Activated CD4-positive, alpha-beta T cell treated with anti-CD3 and anti-CD28 coated beads for 24 hours (primary cell): ENCODE data around the gene SLC26A1.

Source experiments
- DNase-seq, 2 donors: peaks; one replicate each; pipeline ENCODE4 v3.0.0-alpha.2; 2020; ENCODE audit warnings: low read depth in 2 of 2

Gene SLC26A1, protein sequence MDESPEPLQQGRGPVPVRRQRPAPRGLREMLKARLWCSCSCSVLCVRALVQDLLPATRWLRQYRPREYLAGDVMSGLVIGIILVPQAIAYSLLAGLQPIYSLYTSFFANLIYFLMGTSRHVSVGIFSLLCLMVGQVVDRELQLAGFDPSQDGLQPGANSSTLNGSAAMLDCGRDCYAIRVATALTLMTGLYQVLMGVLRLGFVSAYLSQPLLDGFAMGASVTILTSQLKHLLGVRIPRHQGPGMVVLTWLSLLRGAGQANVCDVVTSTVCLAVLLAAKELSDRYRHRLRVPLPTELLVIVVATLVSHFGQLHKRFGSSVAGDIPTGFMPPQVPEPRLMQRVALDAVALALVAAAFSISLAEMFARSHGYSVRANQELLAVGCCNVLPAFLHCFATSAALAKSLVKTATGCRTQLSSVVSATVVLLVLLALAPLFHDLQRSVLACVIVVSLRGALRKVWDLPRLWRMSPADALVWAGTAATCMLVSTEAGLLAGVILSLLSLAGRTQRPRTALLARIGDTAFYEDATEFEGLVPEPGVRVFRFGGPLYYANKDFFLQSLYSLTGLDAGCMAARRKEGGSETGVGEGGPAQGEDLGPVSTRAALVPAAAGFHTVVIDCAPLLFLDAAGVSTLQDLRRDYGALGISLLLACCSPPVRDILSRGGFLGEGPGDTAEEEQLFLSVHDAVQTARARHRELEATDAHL

DNA sequence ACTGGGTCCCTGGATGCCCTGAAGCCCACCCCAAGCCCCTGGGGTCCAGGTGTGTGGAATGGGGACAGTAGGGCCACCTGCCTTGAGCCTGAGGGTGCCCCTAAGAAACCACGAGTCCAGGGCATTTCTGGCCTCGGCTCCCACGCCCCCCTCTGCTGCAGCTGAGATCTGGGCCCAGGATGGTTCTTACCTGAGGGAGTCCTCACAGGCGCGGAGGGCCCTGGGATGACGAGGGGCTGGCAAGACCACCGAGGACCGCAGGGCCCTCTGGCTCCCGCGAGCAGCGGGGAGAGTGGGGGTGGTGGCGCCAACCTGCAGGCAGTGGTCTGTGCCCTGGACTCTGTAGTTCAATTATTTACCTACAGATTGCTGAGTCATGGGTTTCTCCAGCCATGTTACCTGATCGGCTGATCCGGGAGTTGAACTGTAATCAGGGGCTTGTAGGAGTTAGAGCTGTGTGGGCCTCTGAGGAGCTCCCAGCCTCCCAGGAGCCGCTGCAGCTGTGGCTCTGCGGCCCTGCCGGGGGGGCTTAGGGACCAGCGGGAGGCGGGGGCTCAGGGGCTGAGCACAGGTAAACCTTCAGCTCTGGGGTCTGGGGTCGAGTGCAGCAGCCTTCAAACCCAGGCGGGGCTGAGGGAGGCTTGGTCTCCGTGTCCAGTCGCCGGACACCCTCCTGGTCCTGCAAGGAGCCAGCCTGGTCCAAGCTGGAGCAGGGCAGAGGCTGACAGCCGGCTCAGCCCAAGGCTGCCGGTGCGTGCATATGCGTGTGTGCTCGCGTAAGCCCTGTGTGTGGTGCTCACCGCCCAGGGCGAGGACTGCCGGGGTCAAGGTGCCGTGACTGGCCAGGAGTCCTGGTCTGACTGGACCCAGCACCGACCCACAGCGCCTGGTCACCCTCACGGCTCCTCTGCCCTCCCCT, at the start of gene SLC26A1:
Gene SLC26A1 (minus strand): TSS at position 294 of the 919 bp plus-strand sequence. CDS start 1,701 bp downstream, outside the sequence.
- DNase-seq: no peak

DNA sequence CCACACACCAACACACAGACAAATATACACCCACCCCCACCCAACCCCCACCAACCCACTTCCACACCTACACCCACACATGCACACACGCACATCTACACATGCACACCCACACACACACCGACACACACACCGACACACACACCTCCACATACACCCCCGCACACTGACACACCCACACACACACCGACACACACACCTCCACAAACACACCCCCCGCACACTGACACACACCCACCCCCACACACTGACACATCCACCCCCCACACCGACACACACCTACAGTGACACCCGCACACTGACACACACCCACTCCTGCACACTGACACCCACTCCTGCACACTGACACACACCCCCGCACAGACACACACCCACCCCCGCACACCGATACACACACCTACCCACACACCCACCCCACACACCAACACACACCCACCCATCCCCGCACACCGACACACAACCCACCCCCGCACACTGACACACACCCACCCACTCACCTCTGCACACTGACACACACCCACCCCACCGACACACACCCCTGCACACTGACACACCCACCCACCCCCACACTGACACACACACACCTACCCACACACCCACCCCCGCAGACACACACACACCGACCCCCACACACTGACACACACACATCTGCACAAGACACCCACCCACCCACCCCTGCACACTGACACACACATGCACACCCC, 49.3 kb upstream of the SLC26A1 start:
- DNase-seq: no peak

DNA sequence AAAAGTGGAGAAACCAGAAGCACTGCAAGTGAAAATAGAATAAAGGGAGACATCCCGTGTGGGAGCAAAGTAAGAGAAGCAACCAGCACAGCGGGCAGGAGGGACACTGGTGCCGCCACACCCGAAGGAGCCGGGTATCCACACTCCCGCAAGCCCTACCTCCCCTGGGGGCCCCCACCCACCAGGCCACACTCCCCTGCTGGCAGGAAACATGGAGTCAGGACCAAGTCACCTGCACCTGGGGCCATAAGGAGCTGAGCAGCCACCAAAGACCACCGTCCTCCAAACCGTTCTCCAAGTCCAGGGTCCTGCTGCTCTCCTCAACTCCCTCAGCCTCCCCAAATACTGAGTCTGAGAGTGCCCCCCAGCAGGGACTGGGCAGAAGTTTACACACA, 48.7 kb upstream of the SLC26A1 start:
- no peak for DNase-seq

DNA sequence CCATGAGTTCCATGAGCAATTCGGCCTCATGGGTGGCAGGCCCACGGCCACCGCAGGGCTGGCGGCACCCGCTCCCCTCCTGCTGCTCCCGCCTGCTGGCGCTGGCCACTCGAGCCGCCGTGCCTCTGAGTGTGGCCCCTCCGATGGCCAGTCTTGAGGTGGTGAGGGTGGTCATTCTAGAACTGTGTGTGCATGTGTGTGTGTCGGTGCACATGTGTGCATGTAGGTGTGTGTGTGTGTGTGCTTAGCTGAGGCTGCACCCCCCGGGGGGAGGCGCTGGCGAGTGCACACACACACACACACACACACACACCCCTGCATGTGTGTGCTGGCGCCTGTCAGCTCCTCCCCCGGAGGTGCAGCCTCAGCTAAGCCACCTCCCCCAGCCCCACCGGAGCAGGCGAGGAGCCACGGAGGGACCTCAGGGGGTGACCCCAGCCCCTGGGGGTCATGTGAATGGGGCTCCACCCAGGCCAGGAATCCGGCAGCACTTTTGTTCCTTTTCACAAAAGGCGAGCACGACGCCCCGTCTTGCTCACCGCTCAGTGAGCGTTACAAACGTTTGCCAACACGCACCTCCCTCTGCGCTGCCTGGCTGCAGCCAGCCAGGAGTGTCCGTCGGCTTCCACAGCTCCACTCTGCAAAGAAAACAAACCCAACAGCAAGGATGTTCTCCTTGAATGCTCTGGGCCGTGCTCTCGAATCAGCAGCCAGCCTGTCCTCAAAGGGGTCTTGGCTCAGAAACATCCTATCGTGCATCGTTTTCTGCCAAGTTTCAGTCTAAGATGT, 48.1 kb upstream of the SLC26A1 start:
- no peak for DNase-seq

DNA sequence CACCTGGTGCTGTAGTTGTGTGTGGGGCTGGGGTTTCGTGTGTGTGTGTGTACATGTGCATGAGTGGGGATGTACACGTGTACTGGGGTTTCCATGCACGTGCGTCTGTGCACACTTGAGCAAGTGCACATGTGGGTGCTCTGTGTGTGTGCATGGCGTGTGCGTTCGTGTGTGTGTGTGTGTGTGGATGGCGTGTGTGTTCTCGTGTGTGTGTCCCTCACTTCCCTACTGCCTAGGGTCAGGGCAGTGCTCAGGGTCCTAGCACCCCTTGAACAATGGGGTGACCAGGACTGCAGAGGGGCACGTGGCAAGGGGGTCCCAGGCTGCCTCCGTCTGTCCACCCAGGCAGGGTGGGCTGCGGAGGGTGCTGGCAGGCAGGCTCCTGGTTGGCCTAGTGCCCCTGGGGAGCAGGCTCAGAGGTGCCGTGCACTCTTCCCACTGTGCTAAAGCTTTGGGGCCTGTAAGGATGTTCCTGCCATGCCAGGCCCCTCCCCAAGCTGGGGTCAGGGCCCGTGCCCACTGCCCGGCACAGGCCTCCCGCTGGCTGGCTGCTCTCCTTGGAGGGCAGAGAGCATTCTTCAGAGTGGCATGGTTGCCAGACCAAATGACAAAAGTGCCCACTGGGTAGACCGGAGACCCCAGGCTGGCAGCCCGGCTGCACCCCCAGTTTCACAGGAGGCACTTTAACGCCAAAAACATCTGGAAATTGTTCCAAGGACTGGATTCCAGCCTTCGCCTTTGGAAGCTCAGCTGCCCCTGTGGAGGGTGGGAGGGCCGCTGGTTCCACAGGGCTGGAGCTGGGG, 47.3 kb upstream of the SLC26A1 start:
- no peak for DNase-seq

DNA sequence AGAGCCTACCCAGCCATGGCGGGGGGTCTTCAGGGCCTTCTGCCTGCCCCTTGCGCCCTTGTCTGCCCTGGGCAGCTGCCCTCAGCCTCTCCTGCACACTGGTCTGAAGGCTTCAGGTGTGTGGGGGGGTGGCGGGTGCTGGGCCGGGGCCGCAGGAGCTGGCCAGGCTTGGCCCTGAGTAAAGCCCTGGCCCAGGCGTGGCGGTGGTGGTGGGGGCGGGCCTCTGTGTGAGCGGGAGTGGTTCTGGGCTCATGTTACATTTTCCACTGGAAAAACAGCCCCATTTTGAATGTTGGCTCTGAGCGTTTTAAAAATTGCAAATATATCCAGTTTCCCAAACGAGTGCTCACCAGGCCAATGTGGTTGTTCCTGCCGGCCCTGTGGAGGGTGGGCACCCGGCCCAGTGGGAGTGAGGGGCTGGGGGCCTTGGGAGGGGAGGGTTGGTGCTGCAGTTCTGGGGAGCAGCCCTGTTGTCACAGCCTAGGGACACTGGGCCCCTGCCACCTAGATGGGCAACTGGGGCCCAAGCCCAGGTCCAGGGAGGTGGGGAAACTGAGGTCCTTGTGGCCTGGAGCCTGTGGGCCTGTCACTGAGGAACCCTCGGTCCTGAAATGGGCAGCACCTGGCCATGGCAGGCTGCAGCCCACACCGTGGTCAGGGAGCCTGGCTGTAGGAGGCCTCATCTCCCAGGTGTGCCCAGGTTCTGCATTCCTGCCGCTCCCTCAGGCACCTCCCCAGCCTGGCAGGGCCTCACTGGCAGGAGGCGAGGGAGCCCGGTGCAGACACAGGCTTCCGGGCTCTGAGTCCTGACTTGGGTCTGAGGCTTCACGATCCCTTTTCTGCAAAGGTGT, 46.5 kb upstream of the SLC26A1 start:
- no peak for DNase-seq

DNA sequence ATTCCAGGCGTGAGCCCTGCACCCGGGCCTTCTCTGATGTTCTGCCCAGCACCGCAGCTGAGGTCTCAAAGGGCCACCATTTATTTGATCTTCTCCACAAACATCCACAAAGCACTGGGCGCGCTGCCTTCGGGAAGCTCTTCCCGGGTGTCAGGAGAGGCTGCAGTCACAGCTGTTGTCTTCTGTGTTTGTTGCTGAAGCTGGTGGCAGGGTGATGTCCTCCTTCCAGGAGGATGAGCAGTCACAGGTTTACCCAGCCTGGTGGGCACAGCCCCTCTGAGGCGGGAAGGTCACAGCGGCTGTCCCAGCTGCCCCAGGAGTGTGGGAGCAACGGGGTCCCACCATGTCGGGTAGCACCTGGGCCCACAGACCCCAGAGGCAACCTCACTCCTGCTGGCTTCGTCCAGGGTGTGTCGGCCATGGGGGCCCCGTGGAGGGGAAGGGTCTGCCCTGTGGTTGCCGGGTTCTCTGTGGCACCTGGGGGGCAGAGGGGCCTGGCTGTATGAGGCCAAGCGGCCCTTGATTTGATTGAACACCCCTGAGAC, 45.8 kb upstream of the SLC26A1 start:
- no peak for DNase-seq

DNA sequence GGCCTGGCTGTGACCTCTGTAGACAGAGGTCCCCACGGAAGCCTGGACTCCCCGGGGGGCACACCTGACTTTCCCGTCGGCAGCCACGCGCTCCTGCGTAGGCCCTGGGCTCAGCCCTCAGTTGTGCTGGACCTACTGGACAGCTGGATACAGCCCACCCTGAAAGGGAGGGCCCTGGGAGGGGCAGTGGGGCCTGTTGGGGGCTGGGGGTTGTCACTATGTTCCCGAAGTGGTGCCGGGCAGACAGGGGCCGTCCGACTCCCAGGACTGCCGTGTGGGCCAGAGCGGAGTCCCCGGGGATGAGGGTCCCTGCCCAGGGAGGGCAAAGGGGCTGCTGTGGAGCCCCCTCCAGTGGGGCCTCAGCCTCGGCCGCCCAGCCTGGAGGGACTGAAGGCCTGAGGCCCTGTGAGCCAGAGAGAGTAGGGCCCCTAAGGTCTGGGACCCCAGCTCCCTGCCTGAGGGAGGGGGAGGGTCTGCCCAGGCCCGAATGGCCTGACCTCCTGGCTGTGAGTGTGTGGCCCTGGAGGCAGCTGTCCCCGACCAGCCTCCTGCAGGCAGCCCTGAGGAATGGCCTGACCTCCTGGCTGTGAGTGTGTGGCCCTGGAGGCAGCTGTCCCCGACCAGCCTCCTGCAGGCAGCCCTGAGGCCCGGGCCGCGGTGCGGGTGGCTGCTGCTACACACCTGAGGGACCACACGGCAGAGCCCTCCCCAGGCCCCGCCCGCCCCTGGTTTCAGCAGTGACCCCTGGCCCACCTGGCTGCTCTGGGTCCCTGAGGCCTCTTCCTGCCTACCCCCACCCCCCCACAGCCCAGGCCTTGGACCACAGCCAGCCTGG, 44.0 kb upstream of the SLC26A1 start:
- no peak for DNase-seq

DNA sequence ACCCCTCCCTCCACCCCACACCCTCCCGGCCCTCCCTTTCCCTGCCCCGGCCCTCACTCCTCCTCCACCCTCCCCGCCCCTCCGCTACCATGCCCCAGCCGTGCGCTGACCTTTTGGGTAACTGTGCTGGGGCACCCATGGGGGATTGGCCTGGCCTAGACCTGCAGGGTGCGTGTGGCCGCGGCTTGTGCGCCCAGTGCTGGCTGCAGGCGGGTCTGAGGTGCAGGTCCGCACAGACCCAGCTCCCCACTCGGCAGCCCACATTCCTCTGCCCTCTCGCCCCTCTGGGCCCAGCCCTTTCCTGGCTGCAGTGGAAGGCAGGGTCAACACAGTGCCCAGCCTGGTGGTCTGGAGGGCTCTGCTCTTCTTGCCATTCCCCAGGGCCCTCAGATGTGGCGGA, 42.9 kb upstream of the SLC26A1 start:
- no peak for DNase-seq

DNA sequence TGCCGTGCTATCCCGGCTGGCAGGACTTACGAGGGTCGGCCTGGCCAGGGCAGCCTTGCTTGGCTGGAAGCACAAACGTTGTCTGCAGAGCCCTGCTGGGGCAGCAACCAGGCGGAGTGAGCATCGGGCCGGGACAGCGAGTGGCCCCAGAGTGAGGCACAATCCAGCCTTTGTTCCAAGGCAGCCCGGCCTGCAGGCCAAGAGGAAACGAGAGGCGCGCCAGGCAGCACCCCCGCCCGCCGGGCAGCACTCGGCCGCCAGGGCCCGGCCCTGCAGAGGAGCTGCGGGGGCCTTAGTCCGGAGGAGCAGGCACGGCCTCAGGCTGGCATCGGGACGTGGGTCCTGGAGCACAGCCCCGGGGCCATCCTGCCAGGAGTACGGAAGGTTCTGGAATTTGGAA, 42.3 kb upstream of the SLC26A1 start:
- no peak for DNase-seq

DNA sequence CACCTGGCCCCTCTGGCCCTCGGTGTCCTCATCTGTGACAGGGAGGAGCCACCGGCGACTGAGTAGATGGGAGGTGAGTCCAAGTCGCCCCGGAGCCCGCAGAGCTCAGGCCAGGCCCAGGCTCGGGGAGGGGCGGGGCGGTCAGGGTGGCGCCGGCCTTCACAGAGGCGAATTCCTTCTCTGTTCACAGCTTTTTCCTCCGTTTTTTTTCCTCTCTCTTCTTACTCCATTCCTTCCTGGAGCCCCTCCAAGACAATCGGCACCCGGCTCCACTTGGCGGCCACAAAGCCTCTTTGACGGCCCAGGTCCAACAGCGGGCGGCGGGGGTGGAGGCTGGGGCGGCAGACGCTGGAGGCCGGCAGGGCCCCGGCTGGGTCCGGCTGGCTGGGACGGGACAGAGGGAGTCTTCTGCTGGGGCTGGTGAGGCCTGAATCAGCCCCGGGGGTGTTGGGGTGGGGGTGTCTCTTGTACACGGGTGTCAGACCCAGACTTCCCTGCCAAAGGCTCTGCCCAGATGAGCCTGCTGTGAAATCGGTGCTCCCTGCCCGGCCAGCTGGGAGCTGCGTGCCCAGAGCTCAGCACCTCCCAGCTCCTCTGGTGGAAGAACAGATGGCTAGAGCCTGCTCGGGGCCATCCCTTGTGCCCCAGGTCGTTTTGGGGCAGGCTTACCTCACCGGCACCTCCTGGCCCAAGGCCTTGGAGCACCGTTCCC, 40.8 kb upstream of the SLC26A1 start:
- DNase-seq: no peak

DNA sequence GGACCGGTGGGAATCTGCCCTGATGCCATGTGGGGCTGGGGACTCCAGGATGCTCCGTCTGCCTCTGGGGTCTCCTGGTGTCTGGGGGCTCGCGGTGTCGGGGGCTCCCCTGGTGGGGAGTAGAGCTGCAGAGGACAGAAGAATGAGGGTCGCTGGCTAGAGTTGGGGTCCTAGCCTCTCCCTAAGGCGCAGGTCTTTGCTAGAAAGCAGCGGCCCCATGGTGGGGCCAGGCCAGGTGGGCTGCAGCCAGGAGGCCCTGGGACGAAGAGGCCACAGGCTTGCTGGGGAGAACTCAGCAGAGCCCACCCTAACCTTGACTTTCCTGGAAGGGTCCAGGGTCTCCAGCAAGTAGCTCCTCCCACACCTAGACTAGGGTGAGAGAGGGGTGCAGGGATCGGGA, 39.7 kb upstream of the SLC26A1 start:
- DNase-seq: no peak

DNA sequence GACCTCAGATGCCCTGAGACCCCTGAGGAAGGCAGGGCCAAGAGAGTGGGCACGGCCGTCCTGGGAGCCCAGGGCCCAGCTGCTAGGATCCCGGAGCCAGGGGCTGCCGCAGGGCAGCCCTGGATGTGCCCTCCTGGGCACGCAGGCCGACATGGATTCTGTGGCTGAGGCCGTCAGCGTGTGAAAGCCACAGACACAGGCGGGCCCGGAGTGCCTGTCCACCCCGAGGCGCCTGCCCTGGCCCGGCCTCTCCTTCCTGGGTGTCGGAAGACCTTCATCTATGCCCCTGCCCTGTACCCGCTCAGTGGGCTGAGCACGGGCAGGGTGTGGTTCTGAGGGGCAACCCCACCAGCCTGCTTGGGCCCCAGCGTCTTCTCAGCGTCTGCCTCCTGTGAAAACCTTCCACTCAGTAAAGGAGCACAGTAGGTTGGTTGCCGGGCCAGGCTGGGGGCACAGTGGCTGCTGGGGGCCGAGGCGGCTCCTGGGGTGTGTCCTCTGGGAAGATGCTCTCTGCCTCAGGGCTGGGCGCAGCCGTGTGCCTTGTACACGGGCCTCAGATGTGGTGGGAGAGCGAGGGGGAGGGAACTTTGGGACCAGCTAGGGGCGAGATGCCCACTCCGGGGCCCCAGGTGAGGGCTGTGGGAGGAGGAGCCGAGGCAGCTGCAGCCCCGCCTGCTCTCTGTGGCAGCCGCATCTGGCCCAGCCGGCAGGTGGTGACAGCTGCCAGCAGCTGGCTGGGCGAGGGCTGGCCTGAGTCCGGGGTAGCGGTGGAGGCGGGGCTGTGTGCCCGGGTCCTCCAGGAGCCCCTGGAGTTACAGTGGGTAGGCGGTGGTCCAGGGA, 39.0 kb upstream of the SLC26A1 start:
- no peak for DNase-seq

DNA sequence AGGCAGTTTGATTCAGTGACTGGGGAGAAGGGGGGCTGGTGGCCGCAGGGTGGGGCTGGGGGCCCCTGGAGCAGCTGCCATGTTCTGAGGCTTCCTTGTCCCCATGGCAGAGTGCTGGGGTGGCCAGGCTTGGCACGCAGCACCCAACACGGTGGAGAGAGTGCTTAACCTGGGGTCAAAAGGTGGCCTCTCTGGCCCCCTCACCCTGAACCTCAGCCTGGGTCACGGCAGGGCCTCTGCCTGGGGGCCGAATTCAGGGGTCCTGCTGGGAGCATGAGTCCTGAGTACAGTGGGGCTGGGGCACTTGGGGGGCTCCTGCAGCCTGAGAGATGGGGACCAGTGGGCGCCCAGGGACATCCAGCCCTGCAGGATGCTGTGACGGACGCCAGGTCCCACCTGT, 38.1 kb upstream of the SLC26A1 start:
- no peak for DNase-seq

DNA sequence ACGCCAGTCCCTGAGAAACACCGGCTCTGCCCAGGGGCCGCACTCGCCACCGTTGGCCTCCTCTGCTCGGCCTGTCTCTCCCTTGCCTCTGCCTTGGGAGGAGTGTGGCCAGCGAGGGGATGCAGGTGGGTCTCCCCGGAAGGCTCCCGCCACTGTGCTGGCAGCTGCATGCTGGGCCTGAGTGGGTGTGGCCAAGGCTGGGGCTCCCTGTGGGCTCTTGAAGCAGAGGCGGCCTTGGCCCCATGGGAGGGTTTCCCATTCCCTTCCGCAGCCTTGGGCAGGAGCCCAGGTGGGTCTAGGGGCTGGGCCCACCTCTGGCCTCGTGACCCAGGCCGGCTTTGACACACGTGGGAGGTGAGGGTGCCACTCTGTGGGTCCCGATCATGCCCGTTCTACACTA, 37.4 kb upstream of the SLC26A1 start:
- no peak for DNase-seq

DNA sequence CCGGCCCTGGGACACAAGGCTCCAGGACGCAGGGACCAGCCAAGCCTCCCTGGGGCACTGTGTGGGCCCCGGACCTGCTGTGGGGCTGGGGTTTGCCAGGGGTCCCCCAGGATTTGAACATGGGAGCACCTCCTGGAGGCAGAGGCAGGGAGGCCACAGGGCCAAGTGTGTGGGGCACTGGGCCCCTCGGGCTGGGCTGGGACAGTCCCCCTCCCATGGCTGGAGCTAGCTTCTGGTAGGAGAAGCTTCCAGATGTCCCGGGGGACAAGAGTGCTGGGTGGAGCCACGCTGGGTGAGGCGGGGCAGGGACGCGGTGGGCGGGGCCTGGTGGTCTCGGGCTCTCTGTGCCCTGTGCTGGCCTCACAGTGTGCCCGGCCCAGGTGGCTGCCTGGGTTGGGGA, 36.8 kb upstream of the SLC26A1 start:
- no peak for DNase-seq
